Stimulated activated CD8-positive, alpha-beta memory T cell treated with anti-CD3 and anti-CD28 coated beads, Interleukin-15, amount 100 ng/mL, for 48 hours (primary cell): Measurements from ENCODE around the gene C1orf35.

Source experiments
- DNase-seq, 2 donors: peaks; one replicate each; pipeline ENCODE4 v3.0.0-alpha.2; 2020; ENCODE audit warnings: low read depth in 2 of 2

The C1orf35 gene

DNA sequence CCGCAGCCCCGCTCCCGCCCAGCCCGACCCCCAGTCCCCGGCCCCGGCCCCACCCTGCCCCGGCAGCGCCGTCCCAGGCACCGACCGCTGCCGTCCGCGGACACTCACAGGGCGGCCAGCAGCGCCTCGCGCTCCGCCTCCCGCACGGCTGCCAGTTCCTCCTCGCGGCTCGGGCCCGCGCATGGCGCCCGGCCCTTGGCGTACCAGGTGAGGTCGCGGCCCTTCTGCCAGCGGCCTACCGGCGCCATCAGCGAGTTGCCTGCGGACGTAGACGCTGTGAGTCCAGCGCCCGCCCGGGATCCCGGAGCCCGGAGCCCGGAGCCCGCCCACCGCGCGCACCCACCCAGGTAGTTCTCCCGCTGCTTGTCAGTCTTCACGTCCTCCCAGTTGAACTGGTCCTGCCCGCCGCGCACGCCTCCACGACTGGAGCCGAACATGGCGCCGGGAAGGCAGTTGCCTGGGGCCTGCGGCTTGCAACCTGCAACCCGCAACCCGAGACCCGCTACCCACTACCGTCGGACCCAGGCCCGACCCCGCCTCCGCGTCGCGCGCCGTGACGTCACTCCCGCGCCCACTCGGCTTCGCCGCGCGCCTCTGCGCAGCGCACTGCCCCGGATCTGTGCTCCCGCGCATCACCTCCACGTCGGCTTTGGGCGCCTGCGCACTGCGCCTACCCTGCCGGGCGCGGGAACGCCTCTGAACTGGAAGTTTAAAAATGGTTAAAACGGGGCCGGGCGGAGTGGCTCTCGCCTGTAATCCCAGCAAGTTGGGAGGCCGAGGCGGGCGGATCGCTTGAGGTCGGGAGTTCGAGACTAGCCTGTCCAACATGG, at the start of gene C1orf35:
C1orf35 (minus strand) TSS at position 535 of the 830 bp plus-strand sequence; CDS start at position 437, 98 bp downstream.
- DNase-seq = peak; percentile 93 to 94

DNA sequence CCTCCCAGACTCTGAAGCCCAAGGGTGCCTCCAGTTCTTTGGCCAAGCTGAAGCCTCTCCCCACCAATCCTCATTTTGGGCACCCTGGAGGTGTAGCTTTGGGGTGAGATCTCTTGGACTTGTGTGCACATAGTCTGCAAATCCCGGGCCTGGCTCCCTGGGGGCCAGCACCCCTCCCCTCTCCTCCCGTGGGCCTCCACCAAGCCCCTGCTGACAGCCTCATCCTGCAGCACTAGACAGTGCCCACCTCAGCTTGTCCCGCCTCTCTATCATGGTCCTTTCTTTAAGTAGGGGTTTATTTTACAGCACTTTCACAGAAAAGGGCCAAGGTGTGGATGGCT, 49.8 kb upstream of the C1orf35 start:
- DNase-seq = no peak

DNA sequence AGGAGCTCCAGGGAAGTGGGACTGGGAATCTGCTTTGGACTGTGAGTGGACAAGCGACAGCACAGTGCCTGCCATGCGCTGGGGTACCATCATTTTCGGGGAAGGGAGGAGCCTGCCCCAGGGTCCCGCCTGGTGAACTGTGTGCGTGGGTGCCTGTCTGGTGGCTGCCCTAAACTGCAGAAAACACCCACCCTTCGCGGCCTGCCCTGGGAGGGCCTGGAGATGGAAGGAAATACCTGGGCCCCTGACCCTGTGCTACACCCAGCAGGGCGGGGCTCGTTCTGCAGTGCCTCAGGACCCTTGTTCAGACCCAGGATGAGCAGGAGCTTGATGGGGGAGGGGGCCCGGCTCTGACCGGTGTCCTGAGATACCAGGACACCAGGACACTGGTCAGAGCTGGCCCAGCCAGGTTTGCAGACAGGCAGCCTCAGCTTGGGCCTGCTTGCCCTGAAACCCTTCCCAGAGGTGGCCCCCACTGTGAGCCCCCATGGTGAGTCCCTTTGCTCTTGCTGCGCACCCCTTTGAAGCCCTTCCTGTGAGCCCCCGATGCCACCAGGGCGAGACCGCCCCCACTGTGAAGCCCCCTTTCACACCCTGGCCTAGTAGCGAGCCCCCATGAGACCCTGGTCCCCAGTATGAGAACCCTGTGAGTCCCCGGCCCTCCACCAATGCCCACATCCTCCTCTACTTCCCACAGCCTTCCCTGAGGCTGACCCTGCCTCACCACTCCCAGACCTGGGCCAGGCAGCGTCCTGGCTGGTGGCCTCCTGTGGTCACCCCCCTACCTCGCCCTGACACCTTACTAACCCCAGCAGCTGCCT, 49.2 kb upstream of the C1orf35 start:
- DNase-seq = no peak

GRCh38 chr1:228151180-228151925, 48.2 kb upstream of the C1orf35 start:
- no peak for DNase-seq

DNA sequence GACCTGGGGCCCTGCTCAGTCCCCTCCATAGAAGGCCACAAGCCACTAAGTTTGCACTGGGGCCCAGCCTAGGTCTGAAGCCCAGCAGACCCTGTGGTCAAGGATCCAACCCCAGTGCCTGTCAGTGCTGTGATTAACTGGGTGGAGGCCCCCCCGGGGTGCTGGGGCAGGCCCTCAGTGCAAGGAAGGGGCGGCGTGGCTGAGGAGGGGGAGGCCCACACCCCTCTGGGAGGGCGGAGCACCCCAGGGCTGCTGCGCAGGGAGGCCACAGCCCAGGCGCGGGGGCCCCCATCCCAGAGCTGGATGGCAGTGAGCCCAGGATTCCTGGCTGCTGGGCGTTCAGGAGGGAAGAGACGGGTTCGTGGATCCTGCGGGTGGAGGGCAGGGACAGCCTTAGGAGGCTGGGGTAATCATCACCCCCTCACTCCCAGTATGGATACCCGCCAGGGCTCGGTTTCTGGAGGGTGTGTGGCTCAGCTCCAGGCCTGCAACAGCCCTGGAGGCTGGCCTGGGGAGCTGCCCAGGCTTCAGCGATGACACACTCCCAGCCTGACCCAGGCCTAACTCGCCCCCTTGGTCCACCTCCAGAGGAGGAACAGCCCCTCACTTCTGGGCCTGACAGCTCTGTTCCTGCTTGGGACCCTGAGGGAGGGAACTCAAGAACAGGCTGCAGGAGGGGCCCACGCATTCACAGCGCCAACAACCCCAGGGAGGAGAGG, 47.5 kb upstream of the C1orf35 start:
- DNase-seq = no peak

DNA sequence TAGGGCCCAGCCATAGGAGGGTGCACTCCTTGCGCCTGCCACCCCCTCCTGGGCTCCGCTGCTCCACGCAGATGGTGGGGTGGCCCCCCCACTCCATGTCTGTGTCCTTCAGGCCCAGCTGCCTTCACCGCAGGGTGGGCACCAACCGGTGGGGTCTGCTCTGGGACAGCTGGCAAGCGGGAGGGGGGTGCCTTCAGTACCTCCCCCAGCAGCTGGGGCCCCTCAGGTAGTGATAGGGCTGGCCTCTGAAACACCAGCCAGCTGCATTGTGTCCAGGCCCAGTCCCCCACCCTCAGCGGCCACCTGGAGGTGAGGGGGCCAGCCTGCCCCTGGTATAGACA, 47.0 kb upstream of the C1orf35 start:
- no peak for DNase-seq

GRCh38 chr1:228149406-228150119, 46.4 kb upstream of the C1orf35 start, which contains the start of gene GJC2:
TSS of gene GJC2 (plus strand) at chr1:228149930. CDS start at chr1:228157759, 7,829 bp downstream.
- no peak for DNase-seq

DNA sequence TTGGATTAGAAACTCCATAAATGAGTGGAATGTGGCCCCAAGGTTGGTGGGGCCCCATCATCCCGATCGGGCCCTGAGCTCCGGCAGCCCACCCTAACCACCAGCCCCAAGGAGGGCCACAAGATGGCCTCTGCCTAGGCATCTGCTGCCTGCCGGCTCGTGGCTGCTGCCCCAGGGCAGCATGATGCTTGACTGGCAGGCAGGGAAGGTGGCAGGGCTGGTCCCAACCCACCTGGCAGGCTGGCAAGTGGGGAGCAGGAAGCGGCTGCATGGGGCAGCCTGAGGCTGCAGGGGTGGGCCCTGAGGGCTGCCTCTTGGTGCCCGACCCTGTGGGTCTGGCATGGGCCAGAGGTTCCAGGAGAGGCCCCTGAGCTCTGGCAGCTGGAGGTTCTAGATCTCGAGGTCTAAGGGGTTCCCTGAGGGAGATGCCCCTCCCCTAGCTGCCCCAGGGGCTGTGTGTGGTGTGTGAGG, 45.8 kb upstream of the C1orf35 start:
- no peak for DNase-seq

- DNase-seq = no peak
These were observed 45.2 kb upstream of the C1orf35 start for GRCh38 chr1:228148196-228148861.

- DNase-seq = no peak
These were observed 44.6 kb upstream of the C1orf35 start for GRCh38 chr1:228147768-228148167.

- DNase-seq = no peak
These were observed 44.1 kb upstream of the C1orf35 start for GRCh38 chr1:228147151-228147693.

GRCh38 chr1:228146417-228147150, 43.5 kb upstream of the C1orf35 start:
- DNase-seq = no peak

DNA sequence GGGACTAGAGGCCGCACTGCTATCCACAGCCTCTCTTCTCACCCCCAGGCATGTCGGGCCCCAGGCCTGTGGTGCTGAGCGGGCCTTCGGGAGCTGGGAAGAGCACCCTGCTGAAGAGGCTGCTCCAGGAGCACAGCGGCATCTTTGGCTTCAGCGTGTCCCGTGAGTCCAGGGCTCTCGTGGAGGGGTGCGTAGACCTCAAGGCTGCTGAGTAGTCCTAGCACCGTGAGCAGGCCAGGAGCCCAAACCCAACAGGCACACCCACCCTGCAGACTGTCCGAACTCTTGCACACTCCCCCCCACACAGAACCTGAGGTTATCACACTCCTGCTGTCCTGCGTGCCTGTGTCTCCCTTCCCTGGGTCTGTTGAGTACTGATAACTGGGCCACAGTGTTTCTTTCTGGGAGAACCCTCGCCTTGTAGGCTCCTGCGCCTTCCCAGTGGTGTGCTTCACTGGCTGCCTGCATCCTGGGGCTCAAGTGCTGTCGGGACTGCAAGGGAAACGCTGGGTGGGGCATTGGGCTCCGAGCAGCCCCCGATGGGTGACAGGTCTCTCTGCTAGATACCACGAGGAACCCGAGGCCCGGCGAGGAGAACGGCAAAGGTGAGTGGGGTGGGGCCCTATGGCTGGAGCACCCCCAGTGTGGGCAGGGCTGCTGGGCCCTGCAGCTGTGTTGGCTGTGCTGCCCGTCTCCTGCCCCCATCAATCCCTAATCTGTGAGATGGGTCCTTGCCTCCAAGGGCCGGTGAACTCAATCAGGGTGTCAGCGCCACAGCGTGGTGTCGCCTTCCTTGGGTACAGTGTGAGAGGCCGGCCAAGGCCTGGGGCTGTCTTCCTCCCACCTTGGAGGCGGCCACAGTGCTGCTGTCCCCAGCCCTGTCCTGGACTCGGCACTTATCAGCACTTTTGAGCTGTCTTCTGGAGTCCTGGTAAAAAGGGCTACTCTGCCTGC, 42.6 kb upstream of the C1orf35 start:
- no peak for DNase-seq

DNA sequence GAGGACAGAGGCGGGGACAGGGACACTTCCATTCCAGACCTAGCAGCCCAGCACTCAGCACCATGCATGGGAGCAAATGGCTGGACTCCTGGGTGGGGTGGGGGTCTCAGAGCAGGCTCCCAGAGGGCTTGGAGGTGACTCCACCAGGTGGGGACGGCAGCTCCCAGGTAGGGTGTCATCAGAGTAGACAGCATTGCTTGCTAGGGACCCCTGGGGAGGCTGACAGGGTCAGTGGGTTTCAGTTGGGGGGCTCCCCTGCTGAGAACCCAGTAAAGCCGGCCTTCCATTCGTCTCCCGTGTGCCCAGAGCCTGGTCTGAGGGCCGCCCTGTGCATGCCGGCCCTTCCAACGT, 41.8 kb upstream of the C1orf35 start:
- no peak for DNase-seq

DNA sequence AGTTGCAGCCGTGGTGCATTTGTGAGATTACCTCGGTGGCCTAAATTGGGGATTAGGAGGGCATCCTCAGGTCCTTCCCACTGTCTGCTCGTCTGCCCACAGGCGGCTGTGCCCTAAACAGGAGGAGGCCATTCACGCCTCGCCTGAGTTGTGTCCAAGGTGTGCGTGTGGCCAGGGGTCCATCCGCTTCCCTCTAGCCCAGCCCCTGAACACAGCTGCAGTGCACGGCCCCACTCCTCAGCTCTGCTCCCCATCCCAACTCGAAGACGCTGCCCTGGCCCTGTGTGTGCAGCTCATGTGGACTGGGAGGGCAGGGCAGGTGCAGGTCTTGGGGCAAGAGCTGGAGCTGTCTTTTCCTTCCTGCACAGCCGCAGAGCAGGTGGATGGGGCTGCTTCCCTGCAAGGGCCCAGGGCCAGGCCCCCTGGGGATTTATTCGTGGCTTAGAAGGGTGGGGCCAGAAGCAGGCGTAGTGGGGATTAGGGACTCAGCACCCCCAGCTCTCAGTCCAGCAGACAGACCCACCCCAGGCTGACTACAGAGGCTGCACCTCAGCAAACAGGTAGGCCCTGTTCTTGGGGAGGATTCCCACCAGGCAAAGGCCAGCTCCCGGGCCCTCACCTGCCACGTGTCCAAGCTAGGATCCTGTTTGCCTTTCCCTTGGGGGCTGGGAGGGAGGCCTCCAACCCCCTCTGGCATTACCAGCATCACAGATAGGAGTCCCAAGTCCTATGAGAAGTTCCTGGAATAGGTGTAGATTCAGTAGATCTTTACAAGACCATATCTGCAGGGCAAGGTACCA, 41.3 kb upstream of the C1orf35 start:
- DNase-seq = no peak

- DNase-seq = no peak
These were observed 40.5 kb upstream of the C1orf35 start for GRCh38 chr1:228143480-228144192.

DNA sequence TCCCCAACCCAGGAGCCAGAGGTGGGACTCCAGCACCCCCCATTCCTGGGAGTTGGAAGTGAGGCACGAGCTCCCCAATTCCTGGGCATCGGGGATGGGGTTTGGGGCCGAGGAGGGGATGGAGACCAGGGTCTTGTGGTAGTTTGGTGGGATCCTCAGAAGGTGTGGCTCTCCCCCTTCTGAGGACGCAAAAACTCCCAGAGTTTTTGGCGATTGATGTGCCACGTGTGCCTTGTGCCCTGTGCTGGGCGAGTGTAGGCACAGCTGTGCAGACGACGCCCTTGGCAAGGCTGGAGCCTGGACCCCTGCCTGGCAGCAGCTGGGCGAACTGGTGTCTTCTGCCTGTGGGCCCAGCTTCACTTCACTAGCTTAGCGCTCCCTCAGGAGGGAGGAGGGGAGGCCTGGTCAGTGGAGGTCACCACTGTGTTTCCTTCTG, 39.6 kb upstream of the C1orf35 start:
- DNase-seq = no peak
